HG03442 (cell line): ENCODE results near the gene WDR74.
"Not testable (repeated sequence)": the region's sequence is repeated elsewhere in the genome, so short reads cannot be mapped to it uniquely, and the experiment has no call there.

Experiments
- ATAC-seq: cut with Tn5 transposase; IDR thresholded peaks from one replicate; pipeline ENCODE4 v1.9.1; 2021; ENCODE audit warnings: mild to moderate bottlenecking, moderate library complexity; ENCODE audit not compliant: unreplicated experiment

The WDR74 gene

GRCh38 chr11:62839050-62839945 lies at the start of gene WDR74:
Gene WDR74 (minus strand): TSS chr11:62839590. CDS start chr11:62839570, 20 bp downstream.
- peak; percentile 41 for ATAC-seq

- no peak for ATAC-seq
Measured at GRCh38 chr11:62889126-62889483, 49.7 kb upstream of the WDR74 start.

- ATAC-seq: no peak
Measured at GRCh38 chr11:62888406-62888805, 49.0 kb upstream of the WDR74 start.

- no peak for ATAC-seq
Measured at GRCh38 chr11:62885137-62885750, 45.9 kb upstream of the WDR74 start.

- no peak for ATAC-seq
Measured at GRCh38 chr11:62883673-62884072, 44.3 kb upstream of the WDR74 start.

GRCh38 chr11:62882788-62883501 lies 43.6 kb upstream of the WDR74 start:
- ATAC-seq: no peak

GRCh38 chr11:62882431-62882749 lies 43.0 kb upstream of the WDR74 start:
- no peak for ATAC-seq

- peak; percentile 43 for ATAC-seq
Measured at GRCh38 chr11:62881579-62882430, 42.4 kb upstream of the WDR74 start.

GRCh38 chr11:62880803-62881578 lies 41.6 kb upstream of the WDR74 start, which contains the start of gene SLC3A2:
Gene SLC3A2 (plus strand): TSS chr11:62880896. CDS start chr11:62881024, 128 bp downstream.
- peak; percentile 71 for ATAC-seq

GRCh38 chr11:62880231-62880802 lies 40.9 kb upstream of the WDR74 start:
- ATAC-seq: peak; percentile 11

GRCh38 chr11:62879235-62879978 lies 40.0 kb upstream of the WDR74 start:
- ATAC-seq: no peak

- no peak for ATAC-seq
Measured at GRCh38 chr11:62876712-62877111, 37.3 kb upstream of the WDR74 start.

GRCh38 chr11:62875698-62876478 lies 36.5 kb upstream of the WDR74 start:
- no peak for ATAC-seq

- ATAC-seq: no peak
Measured at GRCh38 chr11:62874851-62875250, 35.5 kb upstream of the WDR74 start.

- no peak for ATAC-seq
Measured at GRCh38 chr11:62865635-62866034, 26.2 kb upstream of the WDR74 start.

GRCh38 chr11:62863687-62864335 lies 24.4 kb upstream of the WDR74 start:
- no peak for ATAC-seq

- not testable (repeated sequence) for ATAC-seq
Measured at GRCh38 chr11:62861564-62862192, 22.3 kb upstream of the WDR74 start.
